CD4-positive, alpha-beta memory T cell (primary cell): Measurements from ENCODE around the gene LRFN2. TPM values are rescaled to one million over a fixed set of nuclear protein-coding genes. Genes with fewer than 3 reads are reported as not detected.
A peak's percentile ranks its signal among the peaks of the same experiment; 100 is the strongest.

ENCODE experiments used
- CTCF ChIA-PET: fragments of 350-600 bp; sonication (Branson Sonifier 250); formaldehyde crosslinking; loops from one replicate; lab custom pipeline; 2021; ENCODE audit warnings: inconsistent platforms; ENCODE audit not compliant: partially characterized antibody; lab: Charles Lee
- POLR2A ChIA-PET: fragments of 350-600 bp; sonication (Branson Sonifier 250); formaldehyde crosslinking; loops from one replicate; lab custom pipeline; 2021; ENCODE audit not compliant: partially characterized antibody; lab: Charles Lee
- DNase-seq, 5 donors: peaks; one replicate each; pipeline versions ENCODE4 v3.0.0 to v3.0.0-alpha.2; 2020 to 2022; ENCODE audit warnings: mixed read lengths in 1 of 5
- H3K27ac ChIP-seq: one replicate; pipeline ENCODE4 v1.7.0; 2013; ENCODE audit warnings: low read depth, low read length
- H3K27me3 ChIP-seq: 2 replicates; pipeline ENCODE4 v1.7.0; 2013; ENCODE audit warnings: mild to moderate bottlenecking, low read length, moderate library complexity; ENCODE audit not compliant: insufficient read depth
- H3K36me3 ChIP-seq: 2 replicates; pipeline ENCODE4 v1.7.0; 2013; ENCODE audit warnings: mild to moderate bottlenecking, low read length, moderate library complexity; ENCODE audit not compliant: insufficient read depth
- H3K4me1 ChIP-seq: 2 replicates; pipeline ENCODE4 v1.7.0; 2013; ENCODE audit warnings: mild to moderate bottlenecking, low read length, moderate library complexity; ENCODE audit not compliant: insufficient read depth
- H3K4me3 ChIP-seq, 2 donors: one replicate each; pipeline ENCODE4 v1.7.0; 2013; ENCODE audit warnings: low read length in 2 of 2, mild to moderate bottlenecking in 1 of 2
- H3K9me3 ChIP-seq, 2 donors: one replicate each; pipeline ENCODE4 v1.7.0; 2013; ENCODE audit warnings: low read length in 2 of 2, control low read depth in 1 of 2; ENCODE audit not compliant: control insufficient read depth in 1 of 2
- H3K27ac Mint-ChIP-seq, 7 donors: one replicate each; pipeline ENCODE4 v1.8.0; 2020 to 2021; ENCODE audit warnings: mixed read lengths in 7 of 7, mild to moderate bottlenecking in 6 of 7, inconsistent platforms in 3 of 7, moderate library complexity in 3 of 7
- H3K27me3 Mint-ChIP-seq, 2 donors: one replicate each; pipeline ENCODE4 v1.8.0; 2020 to 2021; ENCODE audit warnings: mixed read lengths in 2 of 2
- H3K36me3 Mint-ChIP-seq, 2 donors: one replicate each; pipeline ENCODE4 v1.8.0; 2020 to 2021; ENCODE audit warnings: mixed read lengths in 2 of 2, inconsistent platforms in 1 of 2, mild to moderate bottlenecking in 1 of 2
- H3K4me1 Mint-ChIP-seq, 4 donors: one replicate each; pipeline ENCODE4 v1.8.0; 2020 to 2021; ENCODE audit warnings: mixed read lengths in 4 of 4, mild to moderate bottlenecking in 1 of 4
- H3K4me3 Mint-ChIP-seq, 8 donors: one replicate each; pipeline ENCODE4 v1.8.0; 2020 to 2021; ENCODE audit warnings: mixed read lengths in 8 of 8, mild to moderate bottlenecking in 7 of 8, moderate library complexity in 6 of 8, inconsistent platforms in 3 of 8
- H3K9me3 Mint-ChIP-seq, 8 donors: one replicate each; pipeline ENCODE4 v1.8.0; 2020 to 2021; ENCODE audit warnings: mixed read lengths in 8 of 8, mild to moderate bottlenecking in 5 of 8, inconsistent platforms in 3 of 8, moderate library complexity in 1 of 8
- intact Hi-C: fragments of 100-400 bp; cut with micrococcal nuclease; formaldehyde crosslinking; loops from one replicate; pipeline ENCODE4 v1.15.1; 2023
- polyA plus RNA-seq, 2 donors: library from polyadenylated mRNA; unstranded; fragments of 300-500 nt; fragmentation: Illumina TruSeq; gene quantifications; one replicate each; pipeline ENCODE4 v1.2.3, GENCODE V29; 2021
- total RNA-seq, 2 experiments: library from RNA; stranded (reverse); gene quantifications; one replicate each; pipeline ENCODE4 v1.2.3, GENCODE V29; 2021

The LRFN2 gene
- total and polyA plus RNA-seq, 4 experiments from 2014 or later: 0.17 TPM; not detected in 3

DNA sequence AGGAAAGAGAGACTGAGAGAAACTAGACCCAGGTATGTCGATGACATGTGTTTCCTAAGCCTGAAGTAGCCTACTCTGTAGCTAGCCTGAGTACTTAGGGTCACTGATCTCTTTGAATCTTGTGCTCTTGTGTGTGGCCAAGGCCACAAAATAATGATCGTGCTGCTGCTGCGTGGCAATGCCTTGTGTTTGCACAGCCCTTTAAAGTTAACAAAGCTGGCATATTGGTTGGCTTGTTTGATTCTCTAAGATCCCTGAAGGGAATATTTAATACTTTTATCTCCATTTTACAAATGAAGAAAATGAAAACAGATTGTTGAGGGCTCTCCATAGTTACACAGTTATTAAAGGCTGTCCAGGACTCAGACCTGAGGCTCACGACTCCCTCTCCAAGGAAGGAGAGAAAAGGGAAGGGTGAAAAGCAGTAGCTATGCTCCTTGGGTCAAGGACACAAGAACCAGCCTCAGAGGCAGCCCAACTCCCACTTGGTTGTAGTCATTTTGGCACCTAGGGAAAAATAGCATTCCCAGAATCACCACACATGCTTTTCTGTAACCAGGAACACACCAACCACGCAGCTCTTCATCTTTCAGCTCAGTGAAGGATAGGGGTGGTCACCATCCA is 130.7 kb downstream of the LRFN2 start:
- H3K27ac Mint-ChIP-seq: no peak overlapping the region
- ChIA-PET CTCF (no interaction called here), POLR2A (no interaction called here)
- H3K4me3 ChIP-seq: no peak overlapping the region
- H3K9me3 ChIP-seq: no peaks in the 10 kb centered on the region
- no peak overlapping the region for H3K4me3 Mint-ChIP-seq
- no peaks in the 10 kb centered on the region for H3K4me1 ChIP-seq
- H3K27me3 Mint-ChIP-seq: peaks cover 2 to 7% of the 10 kb centered on the region in 2 donors
- no peaks in the 10 kb centered on the region for H3K27me3 ChIP-seq
- intact Hi-C loops: no loop called here
- no peak overlapping the region for H3K27ac ChIP-seq
- H3K36me3 ChIP-seq: no peaks in the 10 kb centered on the region
- no peaks in the 10 kb centered on the region for H3K36me3 Mint-ChIP-seq
- no peaks in the 10 kb centered on the region for H3K9me3 Mint-ChIP-seq
- no peaks in the 10 kb centered on the region for H3K4me1 Mint-ChIP-seq
- no peak for DNase-seq

DNA sequence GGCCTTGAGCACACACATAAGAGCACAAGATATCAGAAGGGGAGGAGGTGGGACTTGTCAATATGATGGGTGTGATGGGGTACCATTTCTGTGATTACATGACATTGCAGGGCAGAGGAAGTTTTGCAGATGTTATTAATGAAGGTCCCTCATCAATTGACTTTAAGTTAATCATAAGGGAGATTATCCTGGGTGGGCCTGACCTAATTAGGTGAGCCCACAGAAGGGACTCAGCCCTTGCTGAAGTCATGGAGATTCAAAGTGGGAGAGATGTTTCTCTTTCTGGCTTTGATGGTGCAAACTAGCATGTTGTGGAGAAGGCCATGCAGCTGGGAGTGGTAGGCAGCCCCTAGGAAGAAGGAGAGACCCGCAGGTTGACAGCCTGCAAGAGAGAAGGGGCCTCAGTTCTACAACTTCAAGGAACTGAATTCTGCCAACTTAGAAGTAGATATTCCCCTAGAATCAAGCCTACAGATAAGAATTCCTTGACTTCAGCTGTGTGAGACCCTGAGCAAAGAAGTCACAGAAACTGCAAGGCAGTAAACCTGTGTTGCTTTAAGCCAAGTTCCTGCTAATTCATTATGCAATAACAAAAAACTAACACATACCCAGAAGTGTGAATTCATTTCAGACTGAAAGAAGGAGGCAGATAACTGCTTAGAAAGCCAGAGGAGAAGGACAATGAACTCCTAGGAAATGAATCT is 131.3 kb downstream of the LRFN2 start:
- H3K36me3 Mint-ChIP-seq: no peaks in the 10 kb centered on the region
- H3K4me3 Mint-ChIP-seq: no peak overlapping the region
- POLR2A ChIA-PET: interaction anchor here (0.7 kb wide), 1 partner anchor 17 kb away, joined by 3 read pairs; no protein-coding TSS in a partner anchor
- CTCF ChIA-PET: no interaction called here
- Histone ChIP-seq H3K4me1 (no peaks in the 10 kb centered on the region), H3K4me3 (no peak overlapping the region), H3K27me3 (no peaks in the 10 kb centered on the region), H3K9me3 (no peaks in the 10 kb centered on the region), H3K27ac (no peak overlapping the region), H3K36me3 (no peaks in the 10 kb centered on the region)
- no peaks in the 10 kb centered on the region for H3K9me3 Mint-ChIP-seq
- no peak for DNase-seq
- H3K27ac Mint-ChIP-seq: no peak overlapping the region
- intact Hi-C loops: no loop called here
- H3K27me3 Mint-ChIP-seq: peaks cover 2 to 7% of the 10 kb centered on the region in 2 donors
- H3K4me1 Mint-ChIP-seq: no peaks in the 10 kb centered on the region

DNA sequence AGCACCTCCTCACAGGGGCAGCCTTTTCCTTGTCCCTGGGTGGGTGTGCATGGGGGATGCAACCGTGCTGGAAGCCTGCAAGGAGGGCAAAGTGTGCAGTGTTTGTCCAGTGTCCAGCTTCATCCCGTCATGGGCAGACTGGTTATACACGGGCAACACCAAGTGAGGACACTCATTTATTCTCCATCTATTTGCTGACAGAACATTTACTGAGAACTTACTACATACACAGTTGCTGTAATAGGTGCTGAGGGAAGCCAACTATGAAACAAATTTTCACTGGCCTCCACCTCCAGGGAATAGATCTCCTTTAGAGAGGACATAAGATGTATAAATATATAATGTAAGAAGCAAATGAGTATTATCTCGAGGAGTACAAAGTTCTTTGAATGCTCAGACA is 136.7 kb downstream of the LRFN2 start:
- H3K36me3 ChIP-seq: no peaks in the 10 kb centered on the region
- H3K4me1 ChIP-seq: no peaks in the 10 kb centered on the region
- H3K4me1 Mint-ChIP-seq: peaks cover 0 to 3% (median 0%) of the 10 kb centered on the region in 4 donors
- H3K27ac ChIP-seq: no peak overlapping the region
- H3K4me3 ChIP-seq: no peak overlapping the region
- H3K27me3 ChIP-seq: no peaks in the 10 kb centered on the region
- H3K9me3 Mint-ChIP-seq: no peaks in the 10 kb centered on the region
- ChIA-PET POLR2A (no interaction called here), CTCF (no interaction called here)
- no peak overlapping the region for H3K27ac Mint-ChIP-seq
- DNase-seq: no peak
- H3K36me3 Mint-ChIP-seq: no peaks in the 10 kb centered on the region
- intact Hi-C loops: no loop called here
- no peak overlapping the region for H3K4me3 Mint-ChIP-seq
- no peaks in the 10 kb centered on the region for H3K9me3 ChIP-seq
- peaks cover 5 to 15% of the 10 kb centered on the region in 2 donors for H3K27me3 Mint-ChIP-seq

DNA sequence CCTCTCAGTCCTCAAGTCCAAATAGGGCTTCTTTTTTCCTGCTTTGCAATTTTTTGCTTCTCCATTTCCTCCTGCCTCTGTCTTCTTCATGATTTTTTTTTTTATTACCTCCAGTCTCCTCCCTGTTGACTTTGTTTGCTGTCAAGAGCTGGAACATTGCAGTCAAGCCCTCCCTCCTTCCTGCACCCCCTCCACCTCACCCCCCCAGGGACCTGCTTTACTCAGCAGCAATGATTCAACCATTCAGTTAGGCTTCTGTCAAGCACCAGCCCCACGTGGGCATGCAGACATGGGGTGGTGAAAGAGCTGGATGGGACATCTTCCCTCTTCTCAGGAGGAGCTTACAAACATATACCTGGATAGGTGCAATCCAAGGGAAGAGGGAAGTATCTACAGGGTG is 142.4 kb downstream of the LRFN2 start:
- Mint-ChIP-seq H3K4me1 (peaks cover 0 to 7% (median 0%) of the 10 kb centered on the region in 4 donors), H3K27ac (no peak overlapping the region), H3K9me3 (no peaks in the 10 kb centered on the region), H3K27me3 (peaks cover 7 to 9% of the 10 kb centered on the region in 2 donors), H3K36me3 (no peaks in the 10 kb centered on the region), H3K4me3 (no peak overlapping the region)
- DNase-seq: no peak
- Histone ChIP-seq H3K4me3 (no peak overlapping the region), H3K9me3 (no peaks in the 10 kb centered on the region), H3K36me3 (no peaks in the 10 kb centered on the region), H3K4me1 (no peaks in the 10 kb centered on the region), H3K27ac (no peak overlapping the region), H3K27me3 (no peaks in the 10 kb centered on the region)
- ChIA-PET CTCF (no interaction called here), POLR2A (no interaction called here)
- intact Hi-C loops: no loop called here

DNA sequence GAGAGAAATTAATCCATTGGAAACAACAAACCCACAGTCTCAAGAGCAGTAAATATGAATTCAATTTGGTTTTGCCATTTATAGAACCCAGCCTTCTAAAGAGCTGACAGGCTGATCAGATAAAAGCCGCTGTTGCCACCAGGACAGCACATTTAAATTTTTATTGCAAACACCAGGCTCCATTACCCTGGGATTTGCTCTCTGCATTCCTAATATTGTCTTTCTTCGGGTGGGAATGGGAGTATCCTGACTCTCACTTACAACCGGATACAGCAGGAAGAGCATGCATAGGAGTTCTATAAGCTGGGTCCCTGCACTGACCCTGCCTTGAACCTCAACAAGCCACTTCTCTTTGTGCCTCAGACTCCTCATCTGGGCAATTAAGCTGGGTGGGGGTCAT is 142.9 kb downstream of the LRFN2 start:
- H3K36me3 ChIP-seq: no peaks in the 10 kb centered on the region
- H3K27ac Mint-ChIP-seq: peak overlapping the region in 1 of 7 donors; percentile 43
- CTCF ChIA-PET: no interaction called here

DNA sequence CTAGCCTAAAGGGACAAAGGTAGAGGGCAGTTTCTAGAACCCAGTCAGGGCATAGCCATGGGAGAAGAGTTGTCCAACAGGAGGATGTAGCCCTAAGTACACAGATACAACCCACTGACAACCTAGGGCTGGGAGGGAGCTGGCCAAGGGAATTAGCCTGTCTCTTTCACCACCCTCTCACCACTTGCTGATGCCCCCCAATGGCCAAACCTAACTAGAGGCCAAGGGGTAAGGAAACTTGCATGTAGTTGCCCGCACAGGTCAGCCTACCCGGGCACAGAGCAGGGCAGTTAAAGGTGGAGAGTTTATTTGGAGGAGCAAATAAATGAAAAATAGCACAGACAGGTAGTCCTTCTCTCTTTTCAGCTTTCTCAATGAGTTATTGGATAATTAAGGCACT is 143.3 kb downstream of the LRFN2 start:
- Histone ChIP-seq H3K9me3 (no peaks in the 10 kb centered on the region), H3K4me1 (no peaks in the 10 kb centered on the region), H3K4me3 (no peak overlapping the region), H3K27ac (no peak overlapping the region), H3K27me3 (no peaks in the 10 kb centered on the region), H3K36me3 (no peaks in the 10 kb centered on the region)
- H3K27me3 Mint-ChIP-seq: peaks cover 8 to 9% of the 10 kb centered on the region in 2 donors
- ChIA-PET CTCF (no interaction called here), POLR2A (no interaction called here)
- no peak overlapping the region for H3K27ac Mint-ChIP-seq
- peaks cover 0 to 7% (median 0%) of the 10 kb centered on the region in 4 donors for H3K4me1 Mint-ChIP-seq
- no peaks in the 10 kb centered on the region for H3K9me3 Mint-ChIP-seq
- no peak overlapping the region for H3K4me3 Mint-ChIP-seq
- no peak for DNase-seq
- intact Hi-C loops: no loop called here
- H3K36me3 Mint-ChIP-seq: no peaks in the 10 kb centered on the region

More for the DNA sequence above, 142.9 kb downstream of the LRFN2 start:
- DNase-seq: no peak
- Histone ChIP-seq H3K4me3 (no peak overlapping the region), H3K27ac (no peak overlapping the region), H3K4me1 (no peaks in the 10 kb centered on the region), H3K9me3 (no peaks in the 10 kb centered on the region), H3K27me3 (no peaks in the 10 kb centered on the region)
- Mint-ChIP-seq H3K36me3 (no peaks in the 10 kb centered on the region), H3K27me3 (peaks cover 9% of the 10 kb centered on the region in 2 donors), H3K9me3 (no peaks in the 10 kb centered on the region), H3K4me3 (no peak overlapping the region), H3K4me1 (peaks cover 0 to 7% (median 0%) of the 10 kb centered on the region in 4 donors)
- POLR2A ChIA-PET: no interaction called here
- intact Hi-C loops: no loop called here

DNA sequence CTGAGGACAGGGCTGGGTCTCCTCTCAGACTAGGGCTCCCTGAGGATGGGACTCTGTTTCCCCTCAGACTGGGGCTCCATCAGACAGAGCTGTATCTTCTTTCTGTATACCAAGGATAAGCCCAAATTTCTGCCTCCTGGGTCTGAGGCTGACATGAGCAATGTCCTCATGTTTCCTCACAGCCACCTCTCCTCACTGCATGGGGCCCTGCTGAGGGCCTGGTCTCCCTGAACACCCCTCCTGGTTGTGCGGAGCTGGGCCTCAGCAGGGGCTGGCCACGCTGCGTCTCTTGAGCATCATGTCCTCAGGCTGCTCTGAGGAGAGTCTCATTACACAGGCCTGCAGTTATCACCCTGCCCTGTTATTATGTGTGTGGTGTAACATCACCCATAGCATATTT is 144.6 kb downstream of the LRFN2 start:
- Mint-ChIP-seq H3K27ac (no peak overlapping the region), H3K27me3 (peaks cover 4 to 9% of the 10 kb centered on the region in 2 donors), H3K36me3 (no peaks in the 10 kb centered on the region), H3K9me3 (no peaks in the 10 kb centered on the region), H3K4me1 (peaks cover 0 to 4% (median 0%) of the 10 kb centered on the region in 4 donors), H3K4me3 (no peak overlapping the region)
- H3K36me3 ChIP-seq: no peaks in the 10 kb centered on the region
- POLR2A ChIA-PET: no interaction called here
- no peak for DNase-seq
- H3K9me3 ChIP-seq: no peaks in the 10 kb centered on the region
- no peak overlapping the region for H3K4me3 ChIP-seq
- no peaks in the 10 kb centered on the region for H3K27me3 ChIP-seq
- no peak overlapping the region for H3K27ac ChIP-seq
- no peaks in the 10 kb centered on the region for H3K4me1 ChIP-seq
- CTCF ChIA-PET: no interaction called here
- intact Hi-C loops: no loop called here
